ENCODE data around the gene MYO1C. TPM values are rescaled to one million over a fixed set of nuclear protein-coding genes. Genes with fewer than 3 reads are reported as not detected.
A peak's percentile ranks its signal among the peaks of the same experiment; 100 is the strongest.

The MYO1C gene
- total and polyA plus RNA-seq, 9 of the 15 experiments (the other 6 are each of a cell fraction or from before 2014, with no cell fraction given): 0.46 to 32.5 (median 11.6) TPM

- TF ChIP-seq, protein P1, sequence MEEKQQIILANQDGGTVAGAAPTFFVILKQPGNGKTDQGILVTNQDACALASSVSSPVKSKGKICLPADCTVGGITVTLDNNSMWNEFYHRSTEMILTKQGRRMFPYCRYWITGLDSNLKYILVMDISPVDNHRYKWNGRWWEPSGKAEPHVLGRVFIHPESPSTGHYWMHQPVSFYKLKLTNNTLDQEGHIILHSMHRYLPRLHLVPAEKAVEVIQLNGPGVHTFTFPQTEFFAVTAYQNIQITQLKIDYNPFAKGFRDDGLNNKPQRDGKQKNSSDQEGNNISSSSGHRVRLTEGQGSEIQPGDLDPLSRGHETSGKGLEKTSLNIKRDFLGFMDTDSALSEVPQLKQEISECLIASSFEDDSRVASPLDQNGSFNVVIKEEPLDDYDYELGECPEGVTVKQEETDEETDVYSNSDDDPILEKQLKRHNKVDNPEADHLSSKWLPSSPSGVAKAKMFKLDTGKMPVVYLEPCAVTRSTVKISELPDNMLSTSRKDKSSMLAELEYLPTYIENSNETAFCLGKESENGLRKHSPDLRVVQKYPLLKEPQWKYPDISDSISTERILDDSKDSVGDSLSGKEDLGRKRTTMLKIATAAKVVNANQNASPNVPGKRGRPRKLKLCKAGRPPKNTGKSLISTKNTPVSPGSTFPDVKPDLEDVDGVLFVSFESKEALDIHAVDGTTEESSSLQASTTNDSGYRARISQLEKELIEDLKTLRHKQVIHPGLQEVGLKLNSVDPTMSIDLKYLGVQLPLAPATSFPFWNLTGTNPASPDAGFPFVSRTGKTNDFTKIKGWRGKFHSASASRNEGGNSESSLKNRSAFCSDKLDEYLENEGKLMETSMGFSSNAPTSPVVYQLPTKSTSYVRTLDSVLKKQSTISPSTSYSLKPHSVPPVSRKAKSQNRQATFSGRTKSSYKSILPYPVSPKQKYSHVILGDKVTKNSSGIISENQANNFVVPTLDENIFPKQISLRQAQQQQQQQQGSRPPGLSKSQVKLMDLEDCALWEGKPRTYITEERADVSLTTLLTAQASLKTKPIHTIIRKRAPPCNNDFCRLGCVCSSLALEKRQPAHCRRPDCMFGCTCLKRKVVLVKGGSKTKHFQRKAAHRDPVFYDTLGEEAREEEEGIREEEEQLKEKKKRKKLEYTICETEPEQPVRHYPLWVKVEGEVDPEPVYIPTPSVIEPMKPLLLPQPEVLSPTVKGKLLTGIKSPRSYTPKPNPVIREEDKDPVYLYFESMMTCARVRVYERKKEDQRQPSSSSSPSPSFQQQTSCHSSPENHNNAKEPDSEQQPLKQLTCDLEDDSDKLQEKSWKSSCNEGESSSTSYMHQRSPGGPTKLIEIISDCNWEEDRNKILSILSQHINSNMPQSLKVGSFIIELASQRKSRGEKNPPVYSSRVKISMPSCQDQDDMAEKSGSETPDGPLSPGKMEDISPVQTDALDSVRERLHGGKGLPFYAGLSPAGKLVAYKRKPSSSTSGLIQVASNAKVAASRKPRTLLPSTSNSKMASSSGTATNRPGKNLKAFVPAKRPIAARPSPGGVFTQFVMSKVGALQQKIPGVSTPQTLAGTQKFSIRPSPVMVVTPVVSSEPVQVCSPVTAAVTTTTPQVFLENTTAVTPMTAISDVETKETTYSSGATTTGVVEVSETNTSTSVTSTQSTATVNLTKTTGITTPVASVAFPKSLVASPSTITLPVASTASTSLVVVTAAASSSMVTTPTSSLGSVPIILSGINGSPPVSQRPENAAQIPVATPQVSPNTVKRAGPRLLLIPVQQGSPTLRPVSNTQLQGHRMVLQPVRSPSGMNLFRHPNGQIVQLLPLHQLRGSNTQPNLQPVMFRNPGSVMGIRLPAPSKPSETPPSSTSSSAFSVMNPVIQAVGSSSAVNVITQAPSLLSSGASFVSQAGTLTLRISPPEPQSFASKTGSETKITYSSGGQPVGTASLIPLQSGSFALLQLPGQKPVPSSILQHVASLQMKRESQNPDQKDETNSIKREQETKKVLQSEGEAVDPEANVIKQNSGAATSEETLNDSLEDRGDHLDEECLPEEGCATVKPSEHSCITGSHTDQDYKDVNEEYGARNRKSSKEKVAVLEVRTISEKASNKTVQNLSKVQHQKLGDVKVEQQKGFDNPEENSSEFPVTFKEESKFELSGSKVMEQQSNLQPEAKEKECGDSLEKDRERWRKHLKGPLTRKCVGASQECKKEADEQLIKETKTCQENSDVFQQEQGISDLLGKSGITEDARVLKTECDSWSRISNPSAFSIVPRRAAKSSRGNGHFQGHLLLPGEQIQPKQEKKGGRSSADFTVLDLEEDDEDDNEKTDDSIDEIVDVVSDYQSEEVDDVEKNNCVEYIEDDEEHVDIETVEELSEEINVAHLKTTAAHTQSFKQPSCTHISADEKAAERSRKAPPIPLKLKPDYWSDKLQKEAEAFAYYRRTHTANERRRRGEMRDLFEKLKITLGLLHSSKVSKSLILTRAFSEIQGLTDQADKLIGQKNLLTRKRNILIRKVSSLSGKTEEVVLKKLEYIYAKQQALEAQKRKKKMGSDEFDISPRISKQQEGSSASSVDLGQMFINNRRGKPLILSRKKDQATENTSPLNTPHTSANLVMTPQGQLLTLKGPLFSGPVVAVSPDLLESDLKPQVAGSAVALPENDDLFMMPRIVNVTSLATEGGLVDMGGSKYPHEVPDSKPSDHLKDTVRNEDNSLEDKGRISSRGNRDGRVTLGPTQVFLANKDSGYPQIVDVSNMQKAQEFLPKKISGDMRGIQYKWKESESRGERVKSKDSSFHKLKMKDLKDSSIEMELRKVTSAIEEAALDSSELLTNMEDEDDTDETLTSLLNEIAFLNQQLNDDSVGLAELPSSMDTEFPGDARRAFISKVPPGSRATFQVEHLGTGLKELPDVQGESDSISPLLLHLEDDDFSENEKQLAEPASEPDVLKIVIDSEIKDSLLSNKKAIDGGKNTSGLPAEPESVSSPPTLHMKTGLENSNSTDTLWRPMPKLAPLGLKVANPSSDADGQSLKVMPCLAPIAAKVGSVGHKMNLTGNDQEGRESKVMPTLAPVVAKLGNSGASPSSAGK (IDR thresholded peaks at IDR 0.05): no peak
- TF ChIP-seq LARP7 (IDR thresholded peaks at IDR 0.05): no peak
- TF ChIP-seq, protein P2, sequence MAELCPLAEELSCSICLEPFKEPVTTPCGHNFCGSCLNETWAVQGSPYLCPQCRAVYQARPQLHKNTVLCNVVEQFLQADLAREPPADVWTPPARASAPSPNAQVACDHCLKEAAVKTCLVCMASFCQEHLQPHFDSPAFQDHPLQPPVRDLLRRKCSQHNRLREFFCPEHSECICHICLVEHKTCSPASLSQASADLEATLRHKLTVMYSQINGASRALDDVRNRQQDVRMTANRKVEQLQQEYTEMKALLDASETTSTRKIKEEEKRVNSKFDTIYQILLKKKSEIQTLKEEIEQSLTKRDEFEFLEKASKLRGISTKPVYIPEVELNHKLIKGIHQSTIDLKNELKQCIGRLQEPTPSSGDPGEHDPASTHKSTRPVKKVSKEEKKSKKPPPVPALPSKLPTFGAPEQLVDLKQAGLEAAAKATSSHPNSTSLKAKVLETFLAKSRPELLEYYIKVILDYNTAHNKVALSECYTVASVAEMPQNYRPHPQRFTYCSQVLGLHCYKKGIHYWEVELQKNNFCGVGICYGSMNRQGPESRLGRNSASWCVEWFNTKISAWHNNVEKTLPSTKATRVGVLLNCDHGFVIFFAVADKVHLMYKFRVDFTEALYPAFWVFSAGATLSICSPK (IDR thresholded peaks at IDR 0.05; ENCODE audit: borderline replicate concordance): no peak
- TF ChIP-seq, protein P3, sequence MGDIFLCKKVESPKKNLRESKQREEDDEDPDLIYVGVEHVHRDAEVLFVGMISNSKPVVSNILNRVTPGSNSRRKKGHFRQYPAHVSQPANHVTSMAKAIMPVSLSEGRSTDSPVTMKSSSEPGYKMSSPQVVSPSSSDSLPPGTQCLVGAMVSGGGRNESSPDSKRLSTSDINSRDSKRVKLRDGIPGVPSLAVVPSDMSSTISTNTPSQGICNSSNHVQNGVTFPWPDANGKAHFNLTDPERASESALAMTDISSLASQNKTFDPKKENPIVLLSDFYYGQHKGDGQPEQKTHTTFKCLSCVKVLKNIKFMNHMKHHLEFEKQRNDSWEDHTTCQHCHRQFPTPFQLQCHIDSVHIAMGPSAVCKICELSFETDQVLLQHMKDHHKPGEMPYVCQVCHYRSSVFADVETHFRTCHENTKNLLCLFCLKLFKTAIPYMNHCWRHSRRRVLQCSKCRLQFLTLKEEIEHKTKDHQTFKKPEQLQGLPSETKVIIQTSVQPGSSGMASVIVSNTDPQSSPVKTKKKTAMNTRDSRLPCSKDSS (IDR thresholded peaks at IDR 0.05; ENCODE audit: low read depth, partially characterized antibody): peak; percentile 47
- no peak for TF ChIP-seq ZFP1 (CRISPR knock-in tag; IDR thresholded peaks at IDR 0.05)
- no peak for TF ChIP-seq ZKSCAN8 (CRISPR knock-in tag; IDR thresholded peaks at IDR 0.05)
- peak in 1 of 2 experiments; percentile 65; a peak in 1 of 3 replicates for TF ChIP-seq CBX3 (IDR thresholded peaks at IDR 0.05; ENCODE audit: borderline replicate concordance in 1 of 2, low read length in 2 of 2)
- no peak for TF ChIP-seq E2F8 (IDR thresholded peaks at IDR 0.05; ENCODE audit: low read depth, partially characterized antibody)
Measured at GRCh38 chr17:1469231-1469852, 23.1 kb downstream of the MYO1C start (continued).
